Fibroblast of lung (primary cell): ENCODE data around the gene SLIT2.

Source experiments
- EZH2 ChIP-seq: IDR thresholded peaks from 2 replicates; pipeline ENCODE4 v1.5.1; 2012; ENCODE audit warnings: low read length, control low read depth, mild to moderate bottlenecking; ENCODE audit errors: missing control alignments
- TF ChIP-seq, protein P1 (sequence below), 2 donors: IDR thresholded peaks in 1 of 2; conservative IDR thresholded peaks in 1 of 2; 1 replicate in 1 of 2; 2 replicates in 1 of 2; pipeline ENCODE4 v1.5.1; 2011 to 2012; ENCODE audit warnings: low read length in 2 of 2, control low read depth in 1 of 2, inconsistent platforms in 1 of 2, low read depth in 1 of 2, mild to moderate bottlenecking in 1 of 2

DNA sequence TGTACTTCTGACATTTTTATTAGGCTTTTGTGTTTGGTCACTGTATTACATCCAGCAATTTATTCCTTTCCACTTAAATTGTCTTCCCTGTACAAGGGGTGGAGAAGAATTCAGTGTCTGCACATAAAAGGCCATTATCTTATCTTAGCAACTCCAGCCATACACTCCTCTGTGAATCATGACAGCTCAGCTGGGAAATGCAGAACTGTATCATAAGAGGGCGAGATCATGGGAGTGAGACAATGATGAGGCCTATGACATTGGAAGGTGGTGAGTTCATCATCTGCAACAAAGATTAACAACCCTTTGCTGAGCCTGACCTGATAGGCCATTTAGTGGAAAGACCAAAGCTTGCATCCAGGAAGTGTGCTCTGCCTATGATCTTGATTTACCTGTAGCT, 33.3 kb downstream of the SLIT2 start:
- no peak for TF ChIP-seq EZH2
- TF ChIP-seq, protein P1, sequence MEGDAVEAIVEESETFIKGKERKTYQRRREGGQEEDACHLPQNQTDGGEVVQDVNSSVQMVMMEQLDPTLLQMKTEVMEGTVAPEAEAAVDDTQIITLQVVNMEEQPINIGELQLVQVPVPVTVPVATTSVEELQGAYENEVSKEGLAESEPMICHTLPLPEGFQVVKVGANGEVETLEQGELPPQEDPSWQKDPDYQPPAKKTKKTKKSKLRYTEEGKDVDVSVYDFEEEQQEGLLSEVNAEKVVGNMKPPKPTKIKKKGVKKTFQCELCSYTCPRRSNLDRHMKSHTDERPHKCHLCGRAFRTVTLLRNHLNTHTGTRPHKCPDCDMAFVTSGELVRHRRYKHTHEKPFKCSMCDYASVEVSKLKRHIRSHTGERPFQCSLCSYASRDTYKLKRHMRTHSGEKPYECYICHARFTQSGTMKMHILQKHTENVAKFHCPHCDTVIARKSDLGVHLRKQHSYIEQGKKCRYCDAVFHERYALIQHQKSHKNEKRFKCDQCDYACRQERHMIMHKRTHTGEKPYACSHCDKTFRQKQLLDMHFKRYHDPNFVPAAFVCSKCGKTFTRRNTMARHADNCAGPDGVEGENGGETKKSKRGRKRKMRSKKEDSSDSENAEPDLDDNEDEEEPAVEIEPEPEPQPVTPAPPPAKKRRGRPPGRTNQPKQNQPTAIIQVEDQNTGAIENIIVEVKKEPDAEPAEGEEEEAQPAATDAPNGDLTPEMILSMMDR (conservative IDR thresholded peaks at IDR 0.05 in 1 of 2, IDR thresholded peaks at IDR 0.05 in 1 of 2; ENCODE audit: low read depth in 1 of 2, low read length in 2 of 2) = no peak
